GM12878 (cell line): ENCODE data around the gene TOMM40L. TPM values are rescaled to one million over a fixed set of nuclear protein-coding genes. Genes with fewer than 3 reads are reported as not detected.

ENCODE experiments used
- ATAC-seq: fragments of 200-7000 bp; cut with Tn5 transposase; 3 replicates; pipeline ENCODE4 v1.9.1; 2020; ENCODE audit warnings: mild to moderate bottlenecking, moderate library complexity
- BruUV-seq: library from RNA; stranded (reverse); fragments of 400-500 nt; replicated peaks from 2 replicates; lab custom pipeline; 2021; lab: Mats Ljungman, UMichigan
- CTCF ChIA-PET: fragments of 300-600 bp; sonication (Branson Sonifier 250); formaldehyde crosslinking; extraction: SDS; loops from one replicate; lab custom pipeline; 2021; ENCODE audit warnings: inconsistent platforms; lab: Yijun Ruan, JAX
- POLR2A ChIA-PET: fragments of 350-600 bp; formaldehyde crosslinking; extraction: SDS; loops from one replicate; lab custom pipeline; 2021; ENCODE audit warnings: inconsistent platforms; lab: Charles Lee
- RAD21 ChIA-PET: fragments of 300-600 bp; sonication (Branson Sonifier 250); formaldehyde crosslinking; loops from one replicate; lab custom pipeline; 2023; ENCODE audit warnings: antibody characterized with exemption; ENCODE audit not compliant: unreplicated experiment; lab: Charles Lee
- SMC1A ChIA-PET: fragments of 300-600 bp; sonication (Branson Sonifier 250); formaldehyde crosslinking; loops from one replicate; lab custom pipeline; 2023; ENCODE audit not compliant: unreplicated experiment, uncharacterized antibody; lab: Charles Lee
- DNase-seq: peaks from one replicate; pipeline ENCODE4 v3.0.0-alpha.2; 2011; ENCODE audit warnings: low read depth, low spot score
- FAIRE-seq: peaks from 3 replicates; lab custom pipeline; 2011; peaks lifted over from hg19 to GRCh38; lab: Jason Lieb, UNC
- H2AFZ ChIP-seq: 2 replicates; pipeline ENCODE4 v1.6.0; 2011; ENCODE audit warnings: low read depth, low read length, control low read depth; ENCODE audit not compliant: control insufficient read depth
- H3K27ac ChIP-seq: 2 replicates; pipeline ENCODE4 v1.5.1; 2011; ENCODE audit warnings: control low read depth; ENCODE audit not compliant: control insufficient read depth, insufficient read depth
- H3K27me3 ChIP-seq, 2 experiments: replicated peaks in 1 of 2; 2 replicates each; pipeline versions ENCODE4 v1.6.0 to v1.6.1; 2011; ENCODE audit warnings: low read length in 1 of 2; ENCODE audit not compliant: control insufficient read depth in 2 of 2, insufficient read depth in 2 of 2
- H3K36me3 ChIP-seq, 2 experiments: 2 replicates each; pipeline ENCODE4 v1.5.1; 2011; ENCODE audit warnings: low read length in 1 of 2; ENCODE audit not compliant: control insufficient read depth in 2 of 2, insufficient read depth in 2 of 2
- H3K4me1 ChIP-seq: 2 replicates; pipeline ENCODE4 v1.6.1; 2011; ENCODE audit warnings: mild to moderate bottlenecking, low read length, moderate library complexity, mixed read lengths; ENCODE audit not compliant: control insufficient read depth, insufficient read depth
- H3K4me2 ChIP-seq: 2 replicates; pipeline ENCODE4 v1.6.0; 2011; ENCODE audit warnings: control low read depth; ENCODE audit not compliant: control insufficient read depth, insufficient read depth
- H3K4me3 ChIP-seq: fragments of 200-600 bp; sonication (generic); 2 replicates; pipeline ENCODE4 v1.5.1; 2016
- H3K79me2 ChIP-seq: 2 replicates; pipeline ENCODE4 v1.6.0; 2011; ENCODE audit warnings: low read length; ENCODE audit not compliant: control insufficient read depth, insufficient read depth
- H3K9ac ChIP-seq: 2 replicates; pipeline ENCODE4 v1.8.0; 2011; ENCODE audit warnings: low read length, control low read depth, mixed read lengths; ENCODE audit not compliant: control insufficient read depth, insufficient read depth
- H3K9me3 ChIP-seq: replicated peaks from 3 replicates; pipeline ENCODE4 v1.5.1; 2011; ENCODE audit warnings: mild to moderate bottlenecking, low read length; ENCODE audit not compliant: control insufficient read depth, insufficient read depth
- H4K20me1 ChIP-seq: 2 replicates; pipeline ENCODE4 v1.6.0; 2011; ENCODE audit not compliant: control insufficient read depth, insufficient read depth
- ATF2 ChIP-seq: IDR thresholded peaks from 2 replicates; pipeline ENCODE4 v1.6.1; 2012; ENCODE audit warnings: low read length, inconsistent platforms
- BACH1 ChIP-seq: fragments of 450-650 bp; IDR thresholded peaks from 2 replicates; pipeline ENCODE4 v1.6.1; 2017; ENCODE audit warnings: mild to moderate bottlenecking, borderline replicate concordance
- CBFB ChIP-seq: IDR thresholded peaks from 2 replicates; pipeline ENCODE4 v1.6.1; 2016; ENCODE audit warnings: antibody characterized with exemption, low read depth
- HCFC1 ChIP-seq: fragments of 150-350 bp; IDR thresholded peaks from 2 replicates; pipeline ENCODE4 v1.6.1; 2014; ENCODE audit warnings: low read length
- HDGF ChIP-seq: fragments of 450-650 bp; IDR thresholded peaks from 2 replicates; pipeline ENCODE4 v1.6.1; 2016; ENCODE audit warnings: antibody characterized with exemption
- IRF5 ChIP-seq: fragments of 450-650 bp; IDR thresholded peaks from 2 replicates; pipeline ENCODE4 v1.6.1; 2017; ENCODE audit warnings: borderline replicate concordance
- RELA ChIP-seq: fragments of 450-650 bp; IDR thresholded peaks from 2 replicates; pipeline ENCODE4 v1.8.0; 2014; ENCODE audit warnings: borderline replicate concordance; ENCODE audit not compliant: partially characterized antibody
- RFX5 ChIP-seq: IDR thresholded peaks from 2 replicates; pipeline ENCODE4 v1.6.1; 2011; ENCODE audit warnings: low read depth, low read length, improper control_type of control experiment
- STAT3 ChIP-seq: IDR thresholded peaks from 2 replicates; pipeline ENCODE4 v1.6.1; 2011; ENCODE audit warnings: low read depth, low read length, improper control_type of control experiment
- ZNF24 ChIP-seq: fragments of 450-650 bp; IDR thresholded peaks from 2 replicates; pipeline ENCODE4 v1.6.1; 2017; ENCODE audit warnings: antibody characterized with exemption, mild to moderate bottlenecking
- ZSCAN29 ChIP-seq: fragments of 450-650 bp; IDR thresholded peaks from 2 replicates; pipeline ENCODE4 v1.6.1; 2017; ENCODE audit warnings: mild to moderate bottlenecking, moderate library complexity
- WGBS: methylation state at CpG from one replicate; pipeline ENCODE4 v1.1.6; 2016; ENCODE audit warnings: low lambda C conversion rate; ENCODE audit not compliant: insufficient replicate concordance, insufficient coverage; ENCODE audit errors: missing lambda C conversion rate; 5-methylcytosine and 5-hydroxymethylcytosine counted together
- in situ Hi-C: fragments of 300-500 bp; cut with MboI; formaldehyde crosslinking; loops from 9 replicates; pipeline ENCODE4 v1.14.3; 2018; ENCODE audit warnings: mixed read lengths
- intact Hi-C: fragments of 100-400 bp; cut with micrococcal nuclease; formaldehyde crosslinking; loops from one replicate; pipeline ENCODE4 v1.14.2; 2022; ENCODE audit not compliant: unreplicated experiment
- polyA plus RNA-seq, 11 experiments: library from polyadenylated mRNA; depleted of rRNA in 4 of 11; unstranded in 6 of 11; stranded (reverse) in 5 of 11; fragments of >200 nt; fragmentation: Nextera tagmentation in 4 of 11; fragmentation: Illumina TruSeq in 1 of 11; extraction: Ambion mirVana in 4 of 11; extraction: Trizol in 1 of 11; gene quantifications; 1 replicate in 1 of 11; 2 replicates in 10 of 11; pipeline versions ENCODE4 v1.2.1 to v1.2.3, GENCODE V29; 2011 to 2016; ENCODE audit warnings: inconsistent platforms in 2 of 11, missing spikeins in 2 of 11, low read depth in 1 of 11
- total RNA-seq, 4 experiments: library from RNA; depleted of rRNA in 3 of 4; stranded (reverse); fragments of >200 nt in 3 of 4; fragmentation: Illumina TruSeq in 1 of 4; extraction: Trizol in 1 of 4; gene quantifications; 2 replicates each; pipeline versions ENCODE4 v1.2.1 to v1.2.3, GENCODE V29; 2013 to 2021
- TF ChIP-seq, protein P1 (sequence below): fragments of 450-650 bp; IDR thresholded peaks from 2 replicates; pipeline ENCODE4 v1.6.1; 2017; ENCODE audit warnings: low read depth, mild to moderate bottlenecking, moderate library complexity
- TF ChIP-seq, protein P2 (sequence below): fragments of 450-650 bp; IDR thresholded peaks from 2 replicates; pipeline ENCODE4 v1.6.1; 2016; ENCODE audit warnings: mild to moderate bottlenecking, moderate library complexity, borderline replicate concordance

The TOMM40L gene
- total and polyA plus RNA-seq, 10 of the 15 experiments (the other 5 are each of a cell fraction or from before 2014, with no cell fraction given): 5.9 to 21.6 (median 15.7) TPM

- Histone ChIP-seq H3K27me3 (no peaks in the 10 kb centered on the region), H3K4me3 (no peak overlapping the region), H3K36me3 (no peaks in the 10 kb centered on the region), H4K20me1 (no peaks in the 10 kb centered on the region), H3K9me3 (no peaks in the 10 kb centered on the region), H3K79me2 (peaks cover 4% of the 10 kb centered on the region), H3K9ac (no peak overlapping the region), H3K4me2 (no peak overlapping the region), H2AFZ (no peak overlapping the region), H3K4me1 (peaks cover 30% of the 10 kb centered on the region), H3K27ac (no peak overlapping the region)
- POLR2A ChIA-PET: interaction anchor here (0.6 kb wide), 1 partner anchor 191 kb away, joined by 4 read pairs; no protein-coding TSS in a partner anchor
- BruUV-seq: no TSS peak
- WGBS: 97% methylated on average over 5 of the region's 5 CpGs
- in situ Hi-C loops (no loop called here), intact Hi-C loops (no loop called here)
- RAD21 ChIA-PET: interaction anchor here (7.2 kb wide), 1 partner anchor 36 kb away, joined by 55 read pairs; the partner anchor contains the start of genes APOA2 and TOMM40L
- ATAC-seq: no peak
- SMC1A ChIA-PET: interaction anchor here (1.1 to 1.8 kb wide), 2 partner anchors 13 to 23 kb away, joined by 3 to 4 read pairs; partner anchors contain the start of genes NDUFS2 and PPOX
- TF ChIP-seq STAT3 (no peak), RELA (no peak), ATF2 (no peak), HDGF (no peak), ZNF24 (no peak), IRF5 (no peak), CBFB (no peak), BACH1 (no peak), ZSCAN29 (no peak), HCFC1 (no peak), RFX5 (no peak)
- TF ChIP-seq, protein P1, sequence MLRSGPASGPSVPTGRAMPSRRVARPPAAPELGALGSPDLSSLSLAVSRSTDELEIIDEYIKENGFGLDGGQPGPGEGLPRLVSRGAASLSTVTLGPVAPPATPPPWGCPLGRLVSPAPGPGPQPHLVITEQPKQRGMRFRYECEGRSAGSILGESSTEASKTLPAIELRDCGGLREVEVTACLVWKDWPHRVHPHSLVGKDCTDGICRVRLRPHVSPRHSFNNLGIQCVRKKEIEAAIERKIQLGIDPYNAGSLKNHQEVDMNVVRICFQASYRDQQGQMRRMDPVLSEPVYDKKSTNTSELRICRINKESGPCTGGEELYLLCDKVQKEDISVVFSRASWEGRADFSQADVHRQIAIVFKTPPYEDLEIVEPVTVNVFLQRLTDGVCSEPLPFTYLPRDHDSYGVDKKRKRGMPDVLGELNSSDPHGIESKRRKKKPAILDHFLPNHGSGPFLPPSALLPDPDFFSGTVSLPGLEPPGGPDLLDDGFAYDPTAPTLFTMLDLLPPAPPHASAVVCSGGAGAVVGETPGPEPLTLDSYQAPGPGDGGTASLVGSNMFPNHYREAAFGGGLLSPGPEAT: no peak
- TF ChIP-seq, protein P2, sequence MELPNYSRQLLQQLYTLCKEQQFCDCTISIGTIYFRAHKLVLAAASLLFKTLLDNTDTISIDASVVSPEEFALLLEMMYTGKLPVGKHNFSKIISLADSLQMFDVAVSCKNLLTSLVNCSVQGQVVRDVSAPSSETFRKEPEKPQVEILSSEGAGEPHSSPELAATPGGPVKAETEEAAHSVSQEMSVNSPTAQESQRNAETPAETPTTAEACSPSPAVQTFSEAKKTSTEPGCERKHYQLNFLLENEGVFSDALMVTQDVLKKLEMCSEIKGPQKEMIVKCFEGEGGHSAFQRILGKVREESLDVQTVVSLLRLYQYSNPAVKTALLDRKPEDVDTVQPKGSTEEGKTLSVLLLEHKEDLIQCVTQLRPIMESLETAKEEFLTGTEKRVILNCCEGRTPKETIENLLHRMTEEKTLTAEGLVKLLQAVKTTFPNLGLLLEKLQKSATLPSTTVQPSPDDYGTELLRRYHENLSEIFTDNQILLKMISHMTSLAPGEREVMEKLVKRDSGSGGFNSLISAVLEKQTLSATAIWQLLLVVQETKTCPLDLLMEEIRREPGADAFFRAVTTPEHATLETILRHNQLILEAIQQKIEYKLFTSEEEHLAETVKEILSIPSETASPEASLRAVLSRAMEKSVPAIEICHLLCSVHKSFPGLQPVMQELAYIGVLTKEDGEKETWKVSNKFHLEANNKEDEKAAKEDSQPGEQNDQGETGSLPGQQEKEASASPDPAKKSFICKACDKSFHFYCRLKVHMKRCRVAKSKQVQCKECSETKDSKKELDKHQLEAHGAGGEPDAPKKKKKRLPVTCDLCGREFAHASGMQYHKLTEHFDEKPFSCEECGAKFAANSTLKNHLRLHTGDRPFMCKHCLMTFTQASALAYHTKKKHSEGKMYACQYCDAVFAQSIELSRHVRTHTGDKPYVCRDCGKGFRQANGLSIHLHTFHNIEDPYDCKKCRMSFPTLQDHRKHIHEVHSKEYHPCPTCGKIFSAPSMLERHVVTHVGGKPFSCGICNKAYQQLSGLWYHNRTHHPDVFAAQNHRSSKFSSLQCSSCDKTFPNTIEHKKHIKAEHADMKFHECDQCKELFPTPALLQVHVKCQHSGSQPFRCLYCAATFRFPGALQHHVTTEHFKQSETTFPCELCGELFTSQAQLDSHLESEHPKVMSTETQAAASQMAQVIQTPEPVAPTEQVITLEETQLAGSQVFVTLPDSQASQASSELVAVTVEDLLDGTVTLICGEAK: no peak
- no peak for FAIRE-seq
- DNase-seq: no peak
- CTCF ChIA-PET: interaction anchor here (1.3 to 7.0 kb wide), 2 partner anchors 23 to 194 kb away, joined by 4 to 113 read pairs; partner anchors contain the start of gene PPOX
Measured at GRCh38 chr1:161189036-161189435, 36.8 kb upstream of the TOMM40L start.
